ENCODE data around the gene NFYA.

NFYA gene

DNA sequence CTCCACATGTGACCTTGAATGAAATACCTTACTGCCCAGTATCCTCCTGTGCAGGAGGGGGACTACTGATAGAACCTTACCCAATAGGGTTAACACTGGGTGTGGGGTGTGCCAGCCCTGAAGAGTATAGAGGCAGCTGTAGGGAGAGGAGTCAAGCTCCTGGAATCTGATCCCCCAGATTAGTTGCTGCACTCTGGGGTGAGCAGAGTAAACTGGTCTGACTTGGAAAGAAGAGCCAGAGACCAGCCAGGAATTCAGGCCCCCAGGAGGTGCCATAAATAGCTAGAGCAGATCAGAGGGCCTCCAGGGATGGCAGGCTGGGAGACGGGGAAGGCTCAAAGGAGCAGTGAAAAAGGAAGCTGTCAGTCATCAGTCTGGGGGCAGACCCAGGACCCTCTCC is 23.3 kb upstream of the NFYA start:
- Histone ChIP-seq H3K4me1 (ENCODE audit: insufficient read depth, low read length) (0 out of 2 replicates have a peak, but pooled peaks cover 3% of the 10 kb centered on the region), H3K27me3 (ENCODE audit: insufficient read depth, low read length) (no peaks in the 10 kb centered on the region), H3K4me3 (ENCODE audit: low read length) (no peak overlapping the region), H3K36me3 (ENCODE audit: insufficient read depth, low read depth, low read length) (no peaks in the 10 kb centered on the region), H3K27ac (ENCODE audit: low read length) (no peak overlapping the region), H3K9me3 (ENCODE audit: insufficient read depth, low read depth, low read length) (no peaks in the 10 kb centered on the region), H3K9ac (ENCODE audit: low read depth, low read length) (no peak overlapping the region)

DNA sequence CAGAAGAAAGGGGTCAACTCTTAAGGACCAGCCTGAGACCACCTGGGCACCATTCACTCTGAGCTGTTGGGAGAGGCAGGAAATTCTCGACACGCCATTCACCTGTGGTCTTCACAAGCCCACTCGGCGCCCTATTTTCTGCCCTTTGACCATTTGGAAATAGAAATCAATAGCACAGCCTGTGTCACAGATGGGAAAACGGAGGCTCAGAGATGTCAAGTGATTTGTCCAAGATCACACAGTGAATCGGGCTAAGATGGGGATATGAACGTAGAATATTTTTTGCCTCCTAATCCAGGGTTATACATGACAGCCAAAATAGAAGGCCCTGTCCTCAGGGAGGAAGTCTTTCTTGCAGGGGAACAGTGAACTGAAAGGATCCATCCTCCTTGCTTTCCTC is 22.8 kb upstream of the NFYA start:
- H3K4me1 ChIP-seq (ENCODE audit: insufficient read depth, low read length) = 0 out of 2 replicates have a peak, but pooled peaks cover 3% of the 10 kb centered on the region
- H3K9me3 ChIP-seq (ENCODE audit: insufficient read depth, low read depth, low read length) = no peaks in the 10 kb centered on the region
- H3K9ac ChIP-seq (ENCODE audit: low read depth, low read length) = no peak overlapping the region
- no peaks in the 10 kb centered on the region for H3K36me3 ChIP-seq (ENCODE audit: insufficient read depth, low read depth, low read length)
- H3K27ac ChIP-seq (ENCODE audit: low read length) = no peak overlapping the region
- H3K4me3 ChIP-seq (ENCODE audit: low read length) = no peak overlapping the region
- no peaks in the 10 kb centered on the region for H3K27me3 ChIP-seq (ENCODE audit: insufficient read depth, low read length)

DNA sequence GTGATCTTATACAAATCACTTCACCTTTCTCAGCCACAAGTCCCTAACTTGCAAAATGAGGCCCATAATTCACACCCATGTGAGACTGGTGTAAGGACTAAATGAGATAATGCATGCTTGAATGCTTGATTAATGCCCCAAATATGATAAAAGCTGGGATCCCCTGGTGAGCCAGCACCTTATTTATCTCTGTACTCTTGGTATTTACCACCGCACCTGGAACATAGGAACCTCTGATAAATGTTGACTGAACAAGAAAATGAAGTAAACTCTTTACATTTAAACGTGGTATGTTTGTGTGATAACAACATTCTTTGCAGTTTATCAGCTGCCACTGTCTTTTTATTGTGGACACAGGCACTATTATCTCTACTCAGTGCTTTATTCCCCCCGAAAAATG is 22.2 kb upstream of the NFYA start:
- Histone ChIP-seq H3K4me3 (ENCODE audit: low read length) (no peak overlapping the region), H3K27ac (ENCODE audit: low read length) (no peak overlapping the region), H3K9ac (ENCODE audit: low read depth, low read length) (no peak overlapping the region), H3K9me3 (ENCODE audit: insufficient read depth, low read depth, low read length) (no peaks in the 10 kb centered on the region), H3K27me3 (ENCODE audit: insufficient read depth, low read length) (no peaks in the 10 kb centered on the region), H3K36me3 (ENCODE audit: insufficient read depth, low read depth, low read length) (no peaks in the 10 kb centered on the region), H3K4me1 (ENCODE audit: insufficient read depth, low read length) (0 out of 2 replicates have a peak, but pooled peaks cover 3% of the 10 kb centered on the region)

DNA sequence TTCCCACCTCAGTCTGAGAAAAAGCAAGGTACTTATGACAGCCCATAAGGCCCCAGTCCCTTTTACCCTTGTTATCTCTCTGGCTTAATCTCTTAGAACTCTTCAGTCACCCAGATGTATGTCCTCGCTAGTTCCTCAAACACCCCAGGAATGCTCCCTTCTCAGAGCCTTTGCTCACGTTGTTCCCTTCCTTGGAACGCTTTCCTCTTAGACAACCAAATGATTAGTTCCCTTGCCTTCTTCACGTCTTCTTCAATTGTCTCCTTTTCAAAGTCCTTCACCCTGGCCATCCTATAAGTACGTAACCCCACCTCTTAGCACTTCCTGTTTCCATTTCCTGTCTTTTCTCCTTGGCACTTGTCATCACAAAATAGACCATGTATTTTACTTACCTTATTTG is 20.9 kb upstream of the NFYA start:
- Histone ChIP-seq H3K27ac (ENCODE audit: low read length) (no peak overlapping the region), H3K36me3 (ENCODE audit: insufficient read depth, low read depth, low read length) (no peaks in the 10 kb centered on the region), H3K9me3 (ENCODE audit: insufficient read depth, low read depth, low read length) (no peaks in the 10 kb centered on the region), H3K9ac (ENCODE audit: low read depth, low read length) (no peak overlapping the region), H3K27me3 (ENCODE audit: insufficient read depth, low read length) (no peaks in the 10 kb centered on the region), H3K4me3 (ENCODE audit: low read length) (no peak overlapping the region), H3K4me1 (ENCODE audit: insufficient read depth, low read length) (0 out of 2 replicates have a peak, but pooled peaks cover 3% of the 10 kb centered on the region)

DNA sequence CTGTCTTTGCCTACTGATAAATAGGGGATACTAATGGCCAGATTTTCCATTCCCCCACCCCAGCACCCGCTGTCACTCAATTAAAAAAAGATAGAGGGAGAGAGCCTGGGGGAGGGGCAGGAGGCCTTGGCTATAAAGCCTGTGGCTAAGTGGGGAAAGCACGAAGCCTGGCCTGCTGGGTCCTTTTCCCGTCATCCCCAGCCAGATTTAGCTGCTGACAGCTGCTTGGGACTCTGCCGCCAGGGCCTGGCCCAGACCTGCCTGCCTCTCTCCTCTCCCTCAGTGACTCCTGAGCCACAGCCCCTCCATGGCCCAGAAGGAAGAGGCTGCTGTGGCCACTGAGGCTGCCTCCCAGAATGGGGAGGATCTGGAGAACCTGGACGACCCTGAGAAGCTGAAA is 19.7 kb upstream of the NFYA start, which contains the start of gene APOBEC2:
Gene APOBEC2 (plus strand): TSS at position 162 of the 400 bp plus-strand sequence. CDS start 146 bp downstream, at position 308.
- no peaks in the 10 kb centered on the region for H3K27me3 ChIP-seq (ENCODE audit: insufficient read depth, low read length)
- no peak within 1 kb of the TSS for H3K27ac ChIP-seq (ENCODE audit: low read length)
- H3K4me1 ChIP-seq (ENCODE audit: insufficient read depth, low read length) = 0 out of 2 replicates have a peak, but pooled peaks cover 3% of the 10 kb centered on the region
- H3K4me3 ChIP-seq (ENCODE audit: low read length) = no peak within 1 kb of the TSS
- no peaks in the 10 kb centered on the region for H3K9me3 ChIP-seq (ENCODE audit: insufficient read depth, low read depth, low read length)
- no peak within 1 kb of the TSS; the same call in 1 of the 2 replicates for H3K9ac ChIP-seq (ENCODE audit: low read depth, low read length)
- H3K36me3 ChIP-seq (ENCODE audit: insufficient read depth, low read depth, low read length) = no peaks in the 10 kb centered on the region

DNA sequence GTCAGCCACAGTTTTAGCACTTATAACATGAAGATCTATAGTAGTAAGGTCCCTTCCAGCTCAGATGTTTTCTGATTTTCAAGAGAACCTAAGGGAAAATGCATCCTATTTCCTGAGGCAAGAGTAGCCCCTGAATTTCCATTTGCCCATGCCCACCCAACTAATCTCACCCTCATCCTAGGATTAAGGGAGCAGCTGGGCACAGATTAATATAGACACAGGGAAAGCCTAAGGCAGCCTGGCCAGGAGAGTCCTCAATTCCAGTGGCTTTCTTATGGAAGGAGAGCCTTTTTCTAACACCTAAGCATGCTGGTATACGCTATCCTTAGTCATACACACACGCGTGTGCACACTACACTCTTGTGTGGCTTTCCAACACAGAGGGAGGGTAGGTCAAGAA is 18.3 kb upstream of the NFYA start:
- Histone ChIP-seq H3K4me1 (ENCODE audit: insufficient read depth, low read length) (0 out of 2 replicates have a peak, but pooled peaks cover 11% of the 10 kb centered on the region), H3K27ac (ENCODE audit: low read length) (no peak overlapping the region), H3K9me3 (ENCODE audit: insufficient read depth, low read depth, low read length) (no peaks in the 10 kb centered on the region), H3K36me3 (ENCODE audit: insufficient read depth, low read depth, low read length) (no peaks in the 10 kb centered on the region), H3K4me3 (ENCODE audit: low read length) (no peak overlapping the region), H3K9ac (ENCODE audit: low read depth, low read length) (no peak overlapping the region), H3K27me3 (ENCODE audit: insufficient read depth, low read length) (no peaks in the 10 kb centered on the region)

DNA sequence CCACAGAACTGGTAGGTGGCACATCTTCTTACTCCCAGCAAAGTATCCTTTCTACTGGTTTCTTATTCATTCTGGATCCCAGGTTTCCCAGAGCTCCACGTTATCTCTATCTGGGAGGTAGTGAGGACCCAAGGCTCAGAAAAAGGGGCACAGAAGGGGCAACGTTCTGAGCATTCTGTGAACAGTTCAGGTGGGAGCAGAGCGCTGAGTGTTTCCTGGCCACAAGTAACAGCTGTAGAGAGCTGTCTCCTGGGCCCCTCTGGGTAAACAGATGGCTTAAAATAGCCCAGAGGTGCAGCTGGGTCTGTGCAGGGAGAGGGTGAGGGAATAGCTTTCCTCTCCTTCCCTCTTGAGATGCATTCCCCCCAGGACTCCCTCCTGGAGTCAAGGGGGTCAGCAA is 17.6 kb upstream of the NFYA start:
- Histone ChIP-seq H3K4me1 (ENCODE audit: insufficient read depth, low read length) (0 out of 2 replicates have a peak, but pooled peaks cover 11% of the 10 kb centered on the region), H3K4me3 (ENCODE audit: low read length) (no peak overlapping the region), H3K27ac (ENCODE audit: low read length) (no peak overlapping the region), H3K36me3 (ENCODE audit: insufficient read depth, low read depth, low read length) (no peaks in the 10 kb centered on the region), H3K9ac (ENCODE audit: low read depth, low read length) (no peak overlapping the region), H3K27me3 (ENCODE audit: insufficient read depth, low read length) (no peaks in the 10 kb centered on the region), H3K9me3 (ENCODE audit: insufficient read depth, low read depth, low read length) (no peaks in the 10 kb centered on the region)

DNA sequence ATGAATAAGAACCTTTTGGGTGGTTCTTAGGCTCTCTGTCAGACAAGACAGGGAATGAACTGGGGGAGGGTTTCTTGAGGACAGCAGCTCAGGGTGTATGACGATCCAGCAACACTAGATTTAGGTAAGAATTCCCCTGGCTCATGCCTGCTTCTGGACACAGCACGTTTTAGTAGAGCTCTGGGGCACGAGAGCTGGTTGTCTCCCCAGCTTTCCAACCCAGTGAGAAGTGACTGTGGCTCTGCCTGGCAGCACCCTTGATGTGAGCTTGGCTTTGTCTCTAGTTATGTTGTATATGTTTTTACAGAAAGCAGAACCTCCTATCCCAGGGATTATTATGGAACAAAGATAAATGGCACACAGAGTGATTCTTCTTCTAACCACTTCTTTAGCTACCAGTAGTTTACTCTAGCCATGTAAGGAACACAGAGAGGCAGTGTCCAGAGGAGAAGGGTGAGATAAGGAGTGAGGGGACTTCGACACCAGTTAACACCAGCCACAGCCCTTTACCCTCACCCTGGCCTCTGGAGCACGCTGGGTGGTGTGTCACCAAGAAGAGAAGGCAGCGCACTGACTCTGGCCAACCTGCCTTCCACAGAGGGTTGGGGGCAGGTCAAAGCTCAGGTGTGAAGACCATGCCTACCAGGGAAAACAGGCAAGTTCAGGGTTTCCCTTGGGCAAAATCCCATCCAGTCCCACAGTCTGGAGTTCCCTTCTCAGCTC is 15.8 kb upstream of the NFYA start:
- Histone ChIP-seq H3K9ac (ENCODE audit: low read depth, low read length) (no peak overlapping the region), H3K9me3 (ENCODE audit: insufficient read depth, low read depth, low read length) (no peaks in the 10 kb centered on the region), H3K4me1 (ENCODE audit: insufficient read depth, low read length) (0 out of 2 replicates have a peak, but pooled peaks cover 10% of the 10 kb centered on the region), H3K4me3 (ENCODE audit: low read length) (no peak overlapping the region), H3K27me3 (ENCODE audit: insufficient read depth, low read length) (no peaks in the 10 kb centered on the region), H3K27ac (ENCODE audit: low read length) (no peak overlapping the region), H3K36me3 (ENCODE audit: insufficient read depth, low read depth, low read length) (peaks cover 7% of the 10 kb centered on the region; the same call in 1 of the 2 replicates)

DNA sequence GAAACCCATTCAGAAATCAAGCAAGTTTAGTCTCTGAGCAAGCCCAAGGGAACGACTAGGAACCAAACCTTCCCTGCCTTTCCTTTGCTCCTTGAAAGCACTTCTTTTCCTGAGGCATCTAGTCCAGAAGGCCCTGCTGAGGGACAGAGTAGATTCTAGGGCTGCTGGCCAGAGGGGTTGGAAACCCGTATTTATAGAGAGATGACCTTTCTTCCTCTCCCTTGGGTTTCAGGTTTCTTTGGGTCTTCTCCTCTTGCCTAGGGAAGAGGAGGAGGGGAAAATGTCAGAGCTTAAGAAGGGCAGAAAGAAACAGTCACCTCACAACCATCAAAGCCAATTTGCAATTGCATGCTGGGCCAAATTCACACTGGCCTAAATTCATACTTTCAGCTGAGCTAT is 14.0 kb upstream of the NFYA start:
- H3K36me3 ChIP-seq (ENCODE audit: insufficient read depth, low read depth, low read length) = peaks cover 17% of the 10 kb centered on the region
- H3K4me1 ChIP-seq (ENCODE audit: insufficient read depth, low read length) = 0 out of 2 replicates have a peak, but pooled peaks cover 8% of the 10 kb centered on the region
- no peak overlapping the region for H3K27ac ChIP-seq (ENCODE audit: low read length)
- H3K4me3 ChIP-seq (ENCODE audit: low read length) = no peak overlapping the region
- no peaks in the 10 kb centered on the region for H3K27me3 ChIP-seq (ENCODE audit: insufficient read depth, low read length)
- H3K9ac ChIP-seq (ENCODE audit: low read depth, low read length) = no peak overlapping the region
- H3K9me3 ChIP-seq (ENCODE audit: insufficient read depth, low read depth, low read length) = no peaks in the 10 kb centered on the region

DNA sequence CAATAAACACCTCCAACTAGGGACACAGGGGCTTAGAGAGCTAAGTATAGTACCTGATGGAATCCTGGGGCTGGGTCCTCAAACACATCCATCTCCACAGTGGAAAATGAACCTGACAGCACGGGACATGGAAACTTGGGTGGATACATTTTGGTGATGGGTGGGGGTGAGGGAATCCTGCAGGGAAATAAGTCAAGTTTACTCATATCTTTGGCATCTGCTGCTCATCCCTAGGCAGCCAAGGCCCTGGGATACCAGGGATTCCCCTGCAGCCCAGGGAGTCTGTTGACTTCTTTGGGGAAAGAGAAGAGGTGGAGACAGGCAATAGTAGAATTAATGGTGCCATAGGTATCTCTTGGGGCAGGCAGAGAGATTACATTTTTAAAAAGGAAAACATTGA is 13.2 kb upstream of the NFYA start:
- Histone ChIP-seq H3K9ac (ENCODE audit: low read depth, low read length) (no peak overlapping the region), H3K27ac (ENCODE audit: low read length) (no peak overlapping the region), H3K27me3 (ENCODE audit: insufficient read depth, low read length) (no peaks in the 10 kb centered on the region), H3K9me3 (ENCODE audit: insufficient read depth, low read depth, low read length) (no peaks in the 10 kb centered on the region), H3K4me1 (ENCODE audit: insufficient read depth, low read length) (0 out of 2 replicates have a peak, but pooled peaks cover 8% of the 10 kb centered on the region), H3K4me3 (ENCODE audit: low read length) (no peak overlapping the region), H3K36me3 (ENCODE audit: insufficient read depth, low read depth, low read length) (peaks cover 25% of the 10 kb centered on the region)

DNA sequence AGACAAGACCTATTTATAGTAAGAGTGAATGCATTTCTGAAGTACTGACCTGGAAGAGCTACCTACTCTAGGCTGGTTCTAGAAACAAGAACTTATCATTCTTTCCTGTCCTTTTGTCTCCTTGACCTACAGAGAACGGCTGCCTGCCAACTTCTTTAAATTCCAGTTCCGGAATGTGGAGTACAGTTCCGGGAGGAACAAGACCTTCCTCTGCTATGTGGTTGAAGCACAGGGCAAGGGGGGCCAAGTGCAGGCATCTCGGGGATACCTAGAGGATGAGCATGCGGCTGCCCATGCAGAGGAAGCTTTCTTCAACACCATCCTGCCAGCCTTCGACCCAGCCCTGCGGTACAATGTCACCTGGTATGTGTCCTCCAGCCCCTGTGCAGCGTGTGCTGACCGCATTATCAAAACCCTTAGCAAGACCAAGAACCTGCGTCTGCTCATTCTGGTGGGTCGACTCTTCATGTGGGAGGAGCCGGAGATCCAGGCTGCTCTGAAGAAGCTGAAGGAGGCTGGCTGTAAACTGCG is 11.5 kb upstream of the NFYA start:
- Histone ChIP-seq H3K27me3 (ENCODE audit: insufficient read depth, low read length) (no peaks in the 10 kb centered on the region), H3K36me3 (ENCODE audit: insufficient read depth, low read depth, low read length) (peaks cover 42% of the 10 kb centered on the region)

DNA sequence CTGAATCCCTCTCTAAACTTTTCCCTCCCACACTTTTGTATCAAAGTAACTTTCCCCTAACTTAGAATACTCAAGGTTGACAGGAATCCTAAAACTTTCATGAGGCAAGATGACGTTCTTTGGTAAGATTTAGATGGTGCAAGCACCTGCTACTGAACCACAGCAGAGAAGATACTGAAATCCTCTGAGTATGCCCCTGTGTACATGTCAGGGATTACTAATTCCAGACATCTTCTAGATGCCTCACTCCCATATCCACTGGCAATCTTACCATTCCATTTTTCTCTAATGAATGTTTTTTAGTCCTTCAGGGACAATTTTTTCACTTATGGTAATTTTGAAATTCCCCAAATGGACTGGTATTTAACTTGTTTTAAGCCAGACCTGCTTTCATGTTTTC is 10.7 kb upstream of the NFYA start:
- Histone ChIP-seq H3K9ac (ENCODE audit: low read depth, low read length) (no peak overlapping the region), H3K27me3 (ENCODE audit: insufficient read depth, low read length) (no peaks in the 10 kb centered on the region), H3K9me3 (ENCODE audit: insufficient read depth, low read depth, low read length) (no peaks in the 10 kb centered on the region), H3K4me3 (ENCODE audit: low read length) (no peak overlapping the region), H3K27ac (ENCODE audit: low read length) (no peak overlapping the region), H3K36me3 (ENCODE audit: insufficient read depth, low read depth, low read length) (peaks cover 48% of the 10 kb centered on the region), H3K4me1 (ENCODE audit: insufficient read depth, low read length) (0 out of 2 replicates have a peak, but pooled peaks cover 8% of the 10 kb centered on the region)

More for the DNA sequence above, 11.5 kb upstream of the NFYA start:
- Histone ChIP-seq H3K9me3 (ENCODE audit: insufficient read depth, low read depth, low read length) (no peaks in the 10 kb centered on the region), H3K9ac (ENCODE audit: low read depth, low read length) (no peak overlapping the region), H3K4me3 (ENCODE audit: low read length) (no peak overlapping the region), H3K27ac (ENCODE audit: low read length) (no peak overlapping the region), H3K4me1 (ENCODE audit: insufficient read depth, low read length) (0 out of 2 replicates have a peak, but pooled peaks cover 8% of the 10 kb centered on the region)
